Trophoblast cell (in vitro differentiated cells and primary cell): ENCODE results near the gene SCN5A.

Source experiments
- DNase-seq, 2 donors: peaks; one replicate each; pipeline ENCODE4 v3.0.0-alpha.2; 2016
- H2AFZ ChIP-seq: 2 replicates; pipeline ENCODE4 v1.6.1; 2013; ENCODE audit warnings: low read length, moderate library complexity, mild to moderate bottlenecking; ENCODE audit not compliant: insufficient read depth, poor library complexity
- H2AK5ac ChIP-seq: 2 replicates; pipeline ENCODE4 v1.6.1; 2013; ENCODE audit warnings: mild to moderate bottlenecking, low read length
- H2BK120ac ChIP-seq: 2 replicates; pipeline ENCODE4 v1.6.1; 2013; ENCODE audit warnings: low read length, mild to moderate bottlenecking, moderate library complexity; ENCODE audit not compliant: insufficient read depth, poor library complexity
- H2BK12ac ChIP-seq: 2 replicates; pipeline ENCODE4 v1.6.1; 2013; ENCODE audit warnings: mild to moderate bottlenecking, low read length, moderate library complexity
- H2BK5ac ChIP-seq: 2 replicates; pipeline ENCODE4 v1.6.1; 2013; ENCODE audit warnings: low read length, low read depth, moderate library complexity, mild to moderate bottlenecking; ENCODE audit not compliant: poor library complexity
- H3K14ac ChIP-seq: 2 replicates; pipeline ENCODE4 v1.6.1; 2013; ENCODE audit warnings: mild to moderate bottlenecking, low read length
- H3K18ac ChIP-seq: 2 replicates; pipeline ENCODE4 v1.6.1; 2013; ENCODE audit warnings: mild to moderate bottlenecking, low read length
- H3K23ac ChIP-seq: 2 replicates; pipeline ENCODE4 v1.6.1; 2013; ENCODE audit warnings: low read length
- H3K27ac ChIP-seq: 2 replicates; pipeline ENCODE4 v1.5.1; 2013; ENCODE audit warnings: low read depth, mild to moderate bottlenecking, inconsistent platforms, low read length, moderate library complexity
- H3K27me3 ChIP-seq: 2 replicates; pipeline ENCODE4 v1.6.1; 2013; ENCODE audit warnings: inconsistent platforms, mild to moderate bottlenecking, low read length, moderate library complexity; ENCODE audit not compliant: insufficient read depth
- H3K36me3 ChIP-seq, 2 experiments: 1 replicate in 1 of 2; 2 replicates in 1 of 2; pipeline ENCODE4 v1.6.1; 2013; ENCODE audit warnings: low read length in 2 of 2, mild to moderate bottlenecking in 2 of 2, moderate library complexity in 1 of 2; ENCODE audit not compliant: insufficient read depth in 2 of 2, control insufficient read depth in 1 of 2
- H3K4ac ChIP-seq: 2 replicates; pipeline ENCODE4 v1.6.1; 2013; ENCODE audit warnings: low read depth, mild to moderate bottlenecking, low read length, moderate library complexity
- H3K4me1 ChIP-seq, 2 experiments: 1 replicate in 1 of 2; 2 replicates in 1 of 2; pipeline ENCODE4 v1.6.1; 2013; ENCODE audit warnings: low read length in 2 of 2, mild to moderate bottlenecking in 2 of 2, moderate library complexity in 1 of 2; ENCODE audit not compliant: insufficient read depth in 2 of 2, control insufficient read depth in 1 of 2
- H3K4me2 ChIP-seq: 2 replicates; pipeline ENCODE4 v1.6.1; 2013; ENCODE audit warnings: inconsistent platforms, mild to moderate bottlenecking, low read length, moderate library complexity
- H3K4me3 ChIP-seq: 2 replicates; pipeline ENCODE4 v1.5.1; 2013; ENCODE audit warnings: mild to moderate bottlenecking, low read depth, low read length, inconsistent platforms
- H3K79me1 ChIP-seq: one replicate; pipeline ENCODE4 v1.6.1; 2013; ENCODE audit warnings: low read length
- H3K79me2 ChIP-seq: 2 replicates; pipeline ENCODE4 v1.6.1; 2013; ENCODE audit warnings: low read length, mild to moderate bottlenecking; ENCODE audit not compliant: control insufficient read depth, insufficient read depth, poor library complexity
- H3K9ac ChIP-seq: 2 replicates; pipeline ENCODE4 v1.6.1; 2013; ENCODE audit warnings: mild to moderate bottlenecking, low read length
- H3K9me3 ChIP-seq: 2 replicates; pipeline ENCODE4 v1.6.1; 2013; ENCODE audit warnings: low read depth, mild to moderate bottlenecking, control low read depth, inconsistent platforms, low read length; ENCODE audit not compliant: insufficient read depth
- H4K12ac ChIP-seq: 2 replicates; pipeline ENCODE4 v1.6.1; 2013; ENCODE audit warnings: low read depth, mild to moderate bottlenecking, low read length, moderate library complexity
- H4K8ac ChIP-seq: 2 replicates; pipeline ENCODE4 v1.6.1; 2013; ENCODE audit warnings: low read depth, mild to moderate bottlenecking, low read length, moderate library complexity
- H4K91ac ChIP-seq: one replicate; pipeline ENCODE4 v1.6.1; 2013; ENCODE audit warnings: low read depth, mild to moderate bottlenecking, low read length, moderate library complexity
- WGBS: extraction: QIAGEN DNeasy Blood & Tissue Kit; methylation state at CpG from one replicate; pipeline ENCODE4 v1.1.7; 2013; ENCODE audit warnings: missing lambda C conversion rate; ENCODE audit not compliant: insufficient read length, insufficient coverage; ENCODE audit errors: extremely low coverage; 5-methylcytosine and 5-hydroxymethylcytosine counted together

SCN5A gene

DNA sequence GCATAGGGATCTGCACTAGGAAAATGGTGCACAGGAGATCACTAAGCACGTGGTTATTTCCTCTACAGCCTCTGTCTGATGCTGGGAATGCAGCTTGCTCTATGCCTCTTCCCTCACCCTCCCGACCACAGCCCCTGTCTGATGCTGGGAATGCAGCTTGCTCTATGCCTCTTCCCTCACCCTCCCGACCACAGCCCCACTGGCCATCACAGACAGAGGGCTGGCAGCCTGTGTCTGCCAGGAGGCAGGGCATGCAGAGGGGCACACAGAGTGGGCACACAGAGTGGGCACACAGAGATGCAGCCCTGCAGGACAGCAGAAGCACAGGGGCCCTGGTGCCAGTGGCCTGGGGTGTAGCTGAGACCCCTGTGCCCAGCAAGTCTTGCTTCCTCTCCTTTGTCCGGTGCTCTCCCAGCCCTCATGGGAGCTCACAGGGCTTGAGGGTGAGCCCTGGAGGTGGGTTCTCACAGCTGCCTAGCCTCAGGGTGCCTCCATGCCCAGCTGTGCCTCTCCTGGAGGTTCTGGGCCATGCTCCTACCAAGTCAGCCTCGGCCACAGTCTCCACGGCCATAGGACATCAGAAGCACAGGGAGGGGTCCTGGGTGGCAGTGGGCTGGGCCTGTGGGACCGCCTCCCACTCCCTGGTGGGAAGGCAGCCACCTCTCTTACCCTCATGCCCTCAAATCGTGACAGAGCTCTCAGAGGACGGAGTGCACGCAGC, 87.6 kb downstream of the SCN5A start:
- H2BK5ac ChIP-seq, result no peak overlapping the region
- no peaks in the 10 kb centered on the region for H3K4me1 ChIP-seq
- no peak overlapping the region for H3K27ac ChIP-seq
- H3K36me3 ChIP-seq, result no peaks in the 10 kb centered on the region
- H2BK120ac ChIP-seq, result no peak overlapping the region
- no peaks in the 10 kb centered on the region for H3K27me3 ChIP-seq
- no peak overlapping the region for H3K4ac ChIP-seq
- H3K79me2 ChIP-seq, result no peaks in the 10 kb centered on the region
- H3K4me2 ChIP-seq, result no peak overlapping the region
- H3K9ac ChIP-seq, result no peak overlapping the region
- no peak overlapping the region for H4K91ac ChIP-seq
- H2BK12ac ChIP-seq, result no peak overlapping the region
- H4K12ac ChIP-seq, result no peak overlapping the region
- WGBS, result no CpG with 5 or more reads among the region's 10 CpGs
- no peak overlapping the region for H4K8ac ChIP-seq
- peaks cover 2% of the 10 kb centered on the region for H3K9me3 ChIP-seq
- no peak overlapping the region for H3K14ac ChIP-seq
- H3K79me1 ChIP-seq, result no peaks in the 10 kb centered on the region
- no peak for DNase-seq
- H2AK5ac ChIP-seq, result no peak overlapping the region
- H3K18ac ChIP-seq, result no peak overlapping the region
- H2AFZ ChIP-seq, result no peak overlapping the region
- H3K23ac ChIP-seq, result no peak overlapping the region
- H3K4me3 ChIP-seq, result no peak overlapping the region

DNA sequence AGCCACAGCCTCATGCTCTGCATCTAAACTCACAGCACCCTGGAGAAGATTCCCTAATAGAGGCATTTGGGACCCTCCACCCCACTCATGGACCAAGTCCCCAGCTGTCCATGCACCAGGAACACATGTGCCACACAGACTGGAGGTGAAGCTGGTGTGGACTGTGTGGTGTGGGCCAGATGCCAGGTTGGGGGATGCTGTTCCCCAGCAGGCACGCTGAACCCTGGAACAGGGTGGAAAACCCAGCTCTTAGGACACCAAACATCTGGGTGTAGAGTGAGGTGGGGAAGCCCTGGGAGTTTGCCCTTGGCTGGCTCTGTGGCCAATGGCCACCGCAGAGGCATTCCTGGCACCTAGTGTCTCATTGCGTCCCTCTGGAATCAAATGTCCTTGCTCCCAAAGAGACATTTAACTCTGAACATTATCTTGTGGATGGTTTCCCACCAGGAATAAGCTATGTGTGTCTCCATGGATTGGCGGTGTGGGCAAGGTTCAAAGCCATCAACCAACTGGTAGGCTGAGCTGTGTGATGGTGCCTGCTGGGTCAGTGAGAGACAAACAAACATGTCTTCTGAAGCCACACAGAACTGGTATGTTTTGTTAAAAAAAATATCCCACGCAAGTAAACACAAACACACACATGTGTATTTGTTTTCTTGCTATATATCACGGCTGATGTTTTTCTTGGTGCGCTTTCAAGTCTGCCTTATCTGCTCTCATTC, 88.3 kb downstream of the SCN5A start:
- no peak overlapping the region for H3K9ac ChIP-seq
- no peak overlapping the region for H3K23ac ChIP-seq
- no CpG with 5 or more reads among the region's 7 CpGs for WGBS
- no peak overlapping the region for H3K18ac ChIP-seq
- no peaks in the 10 kb centered on the region for H3K79me1 ChIP-seq
- H3K27ac ChIP-seq, result no peak overlapping the region
- peaks cover 2% of the 10 kb centered on the region for H3K9me3 ChIP-seq
- H2AFZ ChIP-seq, result no peak overlapping the region
- no peak overlapping the region for H2BK5ac ChIP-seq
- H3K4me3 ChIP-seq, result no peak overlapping the region
- no peaks in the 10 kb centered on the region for H3K79me2 ChIP-seq
- no peak overlapping the region for H4K8ac ChIP-seq
- H4K12ac ChIP-seq, result no peak overlapping the region
- H3K14ac ChIP-seq, result no peak overlapping the region
- H3K4me2 ChIP-seq, result no peak overlapping the region
- H2AK5ac ChIP-seq, result no peak overlapping the region
- no peak overlapping the region for H3K4ac ChIP-seq
- DNase-seq, result no peak
- H3K4me1 ChIP-seq, result no peaks in the 10 kb centered on the region
- H3K27me3 ChIP-seq, result no peaks in the 10 kb centered on the region
- no peaks in the 10 kb centered on the region for H3K36me3 ChIP-seq
- H4K91ac ChIP-seq, result no peak overlapping the region
- no peak overlapping the region for H2BK120ac ChIP-seq
- no peak overlapping the region for H2BK12ac ChIP-seq

DNA sequence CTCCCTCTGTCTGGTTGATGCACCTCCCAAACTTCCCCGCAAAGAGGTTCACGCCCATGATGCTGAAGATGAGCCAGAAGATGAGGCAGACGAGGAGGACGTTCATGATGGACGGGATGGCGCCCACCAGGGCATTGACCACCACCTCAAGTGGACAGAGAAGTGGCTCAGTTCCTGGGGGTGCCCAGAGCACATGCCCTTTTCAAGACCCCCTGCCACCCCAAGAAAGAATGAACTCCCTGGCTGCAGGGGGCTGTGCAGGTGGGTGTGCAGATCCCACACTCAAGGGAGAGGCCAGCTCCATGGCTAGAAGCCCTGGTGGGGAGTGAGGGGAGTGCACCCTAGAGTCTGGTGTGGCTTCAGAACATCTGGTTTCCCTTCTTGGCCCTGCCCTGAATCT, 89.2 kb downstream of the SCN5A start:
- no peak overlapping the region for H3K9ac ChIP-seq
- H2BK120ac ChIP-seq, result no peak overlapping the region
- DNase-seq, result no peak
- no peak overlapping the region for H3K23ac ChIP-seq
- H3K14ac ChIP-seq, result no peak overlapping the region
- no peaks in the 10 kb centered on the region for H3K79me2 ChIP-seq
- H3K4me1 ChIP-seq, result no peaks in the 10 kb centered on the region
- H2BK5ac ChIP-seq, result no peak overlapping the region
- H3K4me3 ChIP-seq, result no peak overlapping the region
- no peak overlapping the region for H4K12ac ChIP-seq
- H3K4ac ChIP-seq, result no peak overlapping the region
- WGBS, result no CpG with 5 or more reads among the region's 6 CpGs
- no peak overlapping the region for H3K27ac ChIP-seq
- H3K36me3 ChIP-seq, result no peaks in the 10 kb centered on the region
- peaks cover 2% of the 10 kb centered on the region for H3K9me3 ChIP-seq
- no peak overlapping the region for H4K91ac ChIP-seq
- H4K8ac ChIP-seq, result no peak overlapping the region
- H2AFZ ChIP-seq, result no peak overlapping the region
- H3K4me2 ChIP-seq, result no peak overlapping the region
- no peaks in the 10 kb centered on the region for H3K27me3 ChIP-seq
- no peak overlapping the region for H3K18ac ChIP-seq
- H2BK12ac ChIP-seq, result no peak overlapping the region
- no peak overlapping the region for H2AK5ac ChIP-seq
- H3K79me1 ChIP-seq, result no peaks in the 10 kb centered on the region

DNA sequence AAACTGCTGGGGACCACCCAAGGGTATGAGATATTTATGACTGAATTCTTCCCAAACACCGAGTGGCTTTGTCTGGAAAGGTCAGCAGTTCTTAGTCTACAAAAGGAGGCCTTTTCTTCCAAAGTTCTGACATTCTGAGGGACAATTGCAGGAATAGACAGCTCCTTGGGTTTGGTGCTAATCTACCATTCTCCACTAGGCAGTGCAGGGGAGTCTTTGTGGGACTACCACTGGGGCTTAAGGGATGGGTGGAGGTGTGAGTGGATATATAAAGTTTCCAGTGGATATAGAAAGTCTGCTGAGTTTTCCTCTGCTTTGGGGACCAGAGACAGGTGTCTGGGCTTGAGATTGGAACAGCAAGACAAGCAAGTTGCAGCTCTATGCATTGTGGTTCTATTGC, 90.6 kb downstream of the SCN5A start:
- Histone ChIP-seq H2AFZ (no peak overlapping the region), H2BK12ac (no peak overlapping the region), H3K27me3 (no peaks in the 10 kb centered on the region), H4K8ac (no peak overlapping the region), H3K4ac (no peak overlapping the region), H2BK120ac (no peak overlapping the region), H3K23ac (no peak overlapping the region), H3K18ac (no peak overlapping the region), H2BK5ac (no peak overlapping the region), H3K4me3 (no peak overlapping the region), H3K79me1 (no peaks in the 10 kb centered on the region), H3K4me1 (no peaks in the 10 kb centered on the region), H3K9ac (no peak overlapping the region), H3K14ac (no peak overlapping the region), H3K36me3 (no peaks in the 10 kb centered on the region), H3K9me3 (peaks cover 2% of the 10 kb centered on the region), H3K27ac (no peak overlapping the region), H3K79me2 (no peaks in the 10 kb centered on the region), H4K91ac (no peak overlapping the region), H4K12ac (no peak overlapping the region), H2AK5ac (no peak overlapping the region), H3K4me2 (no peak overlapping the region)
- DNase-seq, result no peak
- WGBS, result no CpG with 5 or more reads among the region's 1 CpG
